HFFc6 (cell line): Measurements from ENCODE around the gene KRTAP19-8. TPM values are rescaled to one million over a fixed set of nuclear protein-coding genes. Genes with fewer than 3 reads are reported as not detected.

Experiments
- DNase-seq: peaks from one replicate; pipeline ENCODE4 v3.0.0-alpha.2; 2018
- H3K27ac Mint-ChIP-seq: 2 replicates; pipeline ENCODE4 v1.8.0; 2020; ENCODE audit warnings: mild to moderate bottlenecking, mixed read lengths
- H3K27me3 Mint-ChIP-seq: 2 replicates; pipeline ENCODE4 v1.8.0; 2021; ENCODE audit warnings: mild to moderate bottlenecking, moderate library complexity, mixed read lengths; ENCODE audit not compliant: insufficient read depth
- H3K36me3 Mint-ChIP-seq: 2 replicates; pipeline ENCODE4 v1.8.0; 2021; ENCODE audit warnings: low read depth, mixed read lengths
- H3K4me1 Mint-ChIP-seq: 2 replicates; pipeline ENCODE4 v1.8.0; 2020; ENCODE audit warnings: low read depth, mixed read lengths
- H3K4me3 Mint-ChIP-seq: 2 replicates; pipeline ENCODE4 v1.8.0; 2020; ENCODE audit warnings: mild to moderate bottlenecking, moderate library complexity, mixed read lengths
- H3K9me3 Mint-ChIP-seq: 2 replicates; pipeline ENCODE4 v1.8.0; 2020; ENCODE audit warnings: mild to moderate bottlenecking, mixed read lengths
- CTCF ChIP-seq: fragments of 200-600 bp; sonication (generic); IDR thresholded peaks from 2 replicates; pipeline ENCODE4 v1.5.0; 2021; ENCODE audit warnings: antibody characterized with exemption, mild to moderate bottlenecking
- total RNA-seq, 6 experiments: library from RNA; stranded (reverse); fragmentation: NEBNext Ultra II Directional; extraction: Animal tissue kit (Norgen Biotek cat#: 25700); gene quantifications; 2 replicates in 1 of 6; 3 replicates in 5 of 6; pipeline ENCODE4 v1.2.3, GENCODE V29; 2021

Gene KRTAP19-8
- total RNA-seq, 6 experiments from 2014 or later, result not detected

- Mint-ChIP-seq H3K27ac (no peak overlapping the region), H3K36me3 (peaks cover 6% of the 10 kb centered on the region), H3K4me3 (no peak overlapping the region), H3K27me3 (no peaks in the 10 kb centered on the region; the same call in 1 of the 2 replicates), H3K9me3 (peaks cover 47% of the 10 kb centered on the region), H3K4me1 (no peaks in the 10 kb centered on the region)
- DNase-seq, result no peak
- no peak for TF ChIP-seq CTCF
Observed at GRCh38 chr21:31045841-31046240, 7.6 kb upstream of the KRTAP19-8 start.

GRCh38 chr21:31043471-31043870 is 5.2 kb upstream of the KRTAP19-8 start:
- Mint-ChIP-seq H3K27me3 (no peaks in the 10 kb centered on the region; the same call in 1 of the 2 replicates), H3K4me3 (no peak overlapping the region), H3K9me3 (peaks cover 60% of the 10 kb centered on the region), H3K4me1 (no peaks in the 10 kb centered on the region), H3K27ac (no peak overlapping the region), H3K36me3 (no peaks in the 10 kb centered on the region)
- TF ChIP-seq CTCF, result no peak
- DNase-seq, result no peak

- no peaks in the 10 kb centered on the region for H3K4me1 Mint-ChIP-seq
- no peak for TF ChIP-seq CTCF
- H3K27me3 Mint-ChIP-seq, result no peaks in the 10 kb centered on the region; the same call in 1 of the 2 replicates
- peaks cover 51% of the 10 kb centered on the region for H3K9me3 Mint-ChIP-seq
- no peaks in the 10 kb centered on the region for H3K36me3 Mint-ChIP-seq
- H3K27ac Mint-ChIP-seq, result no peak overlapping the region
- no peak for DNase-seq
- H3K4me3 Mint-ChIP-seq, result no peak overlapping the region
Observed at GRCh38 chr21:31042080-31042464, 3.8 kb upstream of the KRTAP19-8 start.

- DNase-seq, result no peak
- Mint-ChIP-seq H3K27me3 (no peaks in the 10 kb centered on the region; the same call in 1 of the 2 replicates), H3K27ac (no peak overlapping the region), H3K36me3 (no peaks in the 10 kb centered on the region), H3K4me1 (no peaks in the 10 kb centered on the region), H3K4me3 (no peak overlapping the region), H3K9me3 (peaks cover 51% of the 10 kb centered on the region)
- TF ChIP-seq CTCF, result no peak
Observed at GRCh38 chr21:31041295-31042079, 3.2 kb upstream of the KRTAP19-8 start.

- Mint-ChIP-seq H3K36me3 (0 out of 2 replicates have a peak, but pooled peaks cover 5% of the 10 kb centered on the region), H3K27ac (no peak overlapping the region), H3K4me3 (no peak overlapping the region), H3K27me3 (no peaks in the 10 kb centered on the region), H3K4me1 (no peaks in the 10 kb centered on the region), H3K9me3 (peaks cover 70% of the 10 kb centered on the region)
- TF ChIP-seq CTCF, result no peak
- no peak for DNase-seq
Observed at GRCh38 chr21:31034378-31034777, 3.9 kb downstream of the KRTAP19-8 start.
